Measurements from ENCODE around the gene FASTKD2.

Gene FASTKD2

DNA sequence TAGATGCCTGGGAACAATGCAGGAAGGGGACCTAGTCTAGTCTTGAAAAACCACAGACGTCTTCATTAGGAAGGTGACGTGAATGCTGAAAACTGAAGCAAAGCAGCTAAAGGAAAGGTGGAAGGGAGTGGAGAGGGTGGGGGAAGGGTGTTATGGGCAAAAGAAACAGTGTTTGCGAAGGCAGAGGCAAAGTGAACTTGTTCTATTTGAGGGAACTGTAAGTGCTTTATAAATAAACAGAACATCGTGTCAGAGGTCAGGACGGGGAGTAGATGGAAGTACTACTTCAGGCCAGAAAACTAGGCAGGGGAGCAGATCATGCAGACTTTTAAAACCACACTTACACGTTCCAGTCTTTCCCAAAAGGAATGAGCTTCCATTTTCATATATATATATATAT, 57.8 kb downstream of the FASTKD2 start:
- Histone ChIP-seq H3K9ac (ENCODE audit: low read depth, low read length) (no peak overlapping the region), H3K36me3 (ENCODE audit: control insufficient read depth, insufficient read depth, low read length) (no peaks in the 10 kb centered on the region), H3K4me3 (ENCODE audit: low read depth, low read length) (no peak overlapping the region), H3K9me3 (ENCODE audit: control insufficient read depth, insufficient read depth, low read length) (no peaks in the 10 kb centered on the region), H3K4me1 (ENCODE audit: control insufficient read depth, insufficient read depth, low read length) (peaks cover 3% of the 10 kb centered on the region), H3K27me3 (ENCODE audit: control insufficient read depth, insufficient read depth, low read length) (no peaks in the 10 kb centered on the region)

DNA sequence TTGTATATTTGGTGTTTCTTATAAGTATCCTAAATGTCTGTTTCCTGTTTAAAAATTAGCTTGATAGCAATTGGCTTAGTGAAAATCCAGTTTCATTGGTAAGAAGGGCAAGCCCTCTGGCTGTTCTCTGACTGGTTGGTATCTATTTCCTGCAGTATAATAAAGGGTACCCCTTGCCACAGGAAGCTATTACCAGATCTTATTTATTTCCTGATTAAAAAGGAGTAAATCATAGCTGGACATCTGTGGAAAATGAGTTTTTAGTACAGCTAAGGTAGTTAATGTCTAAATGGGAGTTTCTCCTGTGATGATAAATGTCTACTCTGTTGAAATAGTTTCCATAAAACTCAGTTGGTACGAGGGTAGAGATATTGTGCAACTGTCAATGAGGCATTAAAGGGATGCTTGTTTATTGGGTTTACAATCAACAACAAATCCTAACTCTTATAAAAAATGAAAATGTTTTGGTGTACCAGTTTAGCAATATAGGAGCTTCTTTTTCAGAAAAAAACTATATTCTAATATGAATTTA, 58.7 kb downstream of the FASTKD2 start:
- Histone ChIP-seq H3K4me1 (ENCODE audit: control insufficient read depth, insufficient read depth, low read length) (no peaks in the 10 kb centered on the region), H3K36me3 (ENCODE audit: control insufficient read depth, insufficient read depth, low read length) (no peaks in the 10 kb centered on the region), H3K4me3 (ENCODE audit: low read depth, low read length) (no peak overlapping the region), H3K9ac (ENCODE audit: low read depth, low read length) (no peak overlapping the region), H3K9me3 (ENCODE audit: control insufficient read depth, insufficient read depth, low read length) (no peaks in the 10 kb centered on the region), H3K27me3 (ENCODE audit: control insufficient read depth, insufficient read depth, low read length) (no peaks in the 10 kb centered on the region)

DNA sequence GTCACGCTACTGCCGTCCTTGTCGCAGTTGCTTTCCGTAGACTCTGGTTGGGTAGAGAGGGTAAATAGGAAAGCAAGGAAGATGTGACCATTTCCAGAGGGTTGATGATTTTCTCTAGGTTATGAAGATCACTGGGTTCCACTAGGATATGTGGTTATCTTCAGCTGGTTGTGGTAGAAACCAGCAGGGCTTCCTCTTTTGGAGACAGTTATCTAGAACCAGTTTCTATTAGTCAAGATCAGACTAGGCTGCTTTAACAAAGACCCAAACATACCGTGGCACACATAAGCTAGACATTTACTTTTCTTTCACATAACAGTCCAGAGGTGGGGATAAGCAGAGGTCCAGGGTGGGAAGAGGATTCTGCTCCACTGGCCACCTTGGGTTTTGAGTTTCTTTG, 59.6 kb downstream of the FASTKD2 start:
- no peaks in the 10 kb centered on the region for H3K4me1 ChIP-seq (ENCODE audit: control insufficient read depth, insufficient read depth, low read length)
- H3K9ac ChIP-seq (ENCODE audit: low read depth, low read length) = no peak overlapping the region
- no peak overlapping the region for H3K4me3 ChIP-seq (ENCODE audit: low read depth, low read length)
- no peaks in the 10 kb centered on the region for H3K9me3 ChIP-seq (ENCODE audit: control insufficient read depth, insufficient read depth, low read length)
- H3K36me3 ChIP-seq (ENCODE audit: control insufficient read depth, insufficient read depth, low read length) = no peaks in the 10 kb centered on the region
- H3K27me3 ChIP-seq (ENCODE audit: control insufficient read depth, insufficient read depth, low read length) = no peaks in the 10 kb centered on the region

DNA sequence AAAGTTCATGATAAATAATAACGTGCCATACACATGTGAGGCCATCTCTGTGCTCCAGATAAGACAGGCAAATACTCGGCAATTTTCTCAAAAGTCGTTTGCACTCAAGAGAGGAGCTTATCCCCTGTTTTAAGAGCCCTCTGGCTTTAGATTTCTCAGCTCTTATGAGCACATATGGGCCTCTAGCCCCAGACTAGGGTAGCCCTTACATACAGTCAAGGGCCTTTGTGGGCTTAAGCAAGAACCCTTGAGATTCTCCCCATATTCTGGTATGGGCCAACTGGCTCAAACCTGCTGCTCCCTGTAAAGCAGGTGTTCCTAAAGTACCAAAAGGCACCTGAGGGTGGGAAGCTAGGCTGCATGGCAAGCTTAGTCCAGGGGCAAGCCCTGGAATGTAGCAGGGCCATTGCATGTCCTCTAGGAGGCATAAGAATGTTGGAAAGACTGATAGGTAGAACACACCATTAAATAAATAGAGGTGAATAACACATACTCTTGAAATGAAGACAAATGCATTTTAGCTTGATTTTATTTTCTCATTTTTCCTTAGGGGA, 66.1 kb downstream of the FASTKD2 start:
- Histone ChIP-seq H3K9ac (ENCODE audit: low read depth, low read length) (no peak overlapping the region), H3K9me3 (ENCODE audit: control insufficient read depth, insufficient read depth, low read length) (peaks cover 6% of the 10 kb centered on the region), H3K27me3 (ENCODE audit: control insufficient read depth, insufficient read depth, low read length) (no peaks in the 10 kb centered on the region), H3K4me3 (ENCODE audit: low read depth, low read length) (no peak overlapping the region), H3K36me3 (ENCODE audit: control insufficient read depth, insufficient read depth, low read length) (no peaks in the 10 kb centered on the region), H3K4me1 (ENCODE audit: control insufficient read depth, insufficient read depth, low read length) (no peaks in the 10 kb centered on the region)

DNA sequence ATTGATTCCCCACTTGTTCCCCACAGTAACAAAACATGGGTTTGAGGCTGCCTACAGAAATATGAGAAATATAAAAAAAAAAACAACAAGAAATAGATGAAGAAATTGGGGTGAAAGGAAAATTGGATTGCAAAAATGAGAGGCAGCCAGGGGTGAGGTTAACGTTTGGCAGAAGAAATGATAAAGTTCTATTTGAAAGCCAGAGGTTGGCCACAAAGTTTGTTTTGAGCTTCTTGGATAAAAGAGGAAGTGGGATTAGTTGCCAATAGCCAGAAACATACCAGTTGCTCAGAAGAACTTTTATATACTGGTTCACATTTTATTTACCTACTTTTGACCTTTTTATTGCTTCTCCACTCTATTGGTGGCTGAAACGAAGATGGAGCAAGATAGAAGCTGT, 67.5 kb downstream of the FASTKD2 start:
- Histone ChIP-seq H3K9ac (ENCODE audit: low read depth, low read length) (no peak overlapping the region), H3K27me3 (ENCODE audit: control insufficient read depth, insufficient read depth, low read length) (no peaks in the 10 kb centered on the region), H3K36me3 (ENCODE audit: control insufficient read depth, insufficient read depth, low read length) (no peaks in the 10 kb centered on the region), H3K4me1 (ENCODE audit: control insufficient read depth, insufficient read depth, low read length) (no peaks in the 10 kb centered on the region), H3K9me3 (ENCODE audit: control insufficient read depth, insufficient read depth, low read length) (peaks cover 6% of the 10 kb centered on the region), H3K4me3 (ENCODE audit: low read depth, low read length) (no peak overlapping the region)

DNA sequence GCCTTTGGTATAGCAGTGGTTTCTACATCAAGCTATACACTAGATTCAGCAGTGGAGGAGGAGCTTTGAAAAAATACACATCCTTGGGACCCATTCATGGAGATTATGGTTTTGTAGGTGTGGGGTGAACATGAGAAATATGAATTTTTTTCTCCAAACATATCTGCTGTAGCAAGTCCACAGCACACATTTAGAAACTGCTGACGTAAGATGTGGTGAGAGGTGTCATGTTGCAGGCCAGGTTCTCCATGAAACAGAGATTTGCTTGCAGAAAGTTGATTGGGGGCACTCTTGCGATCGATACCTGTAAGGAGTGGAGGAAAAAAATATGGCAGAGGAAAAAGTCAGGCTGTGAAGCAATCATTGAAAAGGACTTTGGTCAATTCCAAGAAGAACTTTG, 67.9 kb downstream of the FASTKD2 start:
- Histone ChIP-seq H3K4me1 (ENCODE audit: control insufficient read depth, insufficient read depth, low read length) (no peaks in the 10 kb centered on the region), H3K9me3 (ENCODE audit: control insufficient read depth, insufficient read depth, low read length) (peaks cover 6% of the 10 kb centered on the region), H3K27me3 (ENCODE audit: control insufficient read depth, insufficient read depth, low read length) (no peaks in the 10 kb centered on the region), H3K4me3 (ENCODE audit: low read depth, low read length) (no peak overlapping the region), H3K36me3 (ENCODE audit: control insufficient read depth, insufficient read depth, low read length) (no peaks in the 10 kb centered on the region), H3K9ac (ENCODE audit: low read depth, low read length) (no peak overlapping the region)

DNA sequence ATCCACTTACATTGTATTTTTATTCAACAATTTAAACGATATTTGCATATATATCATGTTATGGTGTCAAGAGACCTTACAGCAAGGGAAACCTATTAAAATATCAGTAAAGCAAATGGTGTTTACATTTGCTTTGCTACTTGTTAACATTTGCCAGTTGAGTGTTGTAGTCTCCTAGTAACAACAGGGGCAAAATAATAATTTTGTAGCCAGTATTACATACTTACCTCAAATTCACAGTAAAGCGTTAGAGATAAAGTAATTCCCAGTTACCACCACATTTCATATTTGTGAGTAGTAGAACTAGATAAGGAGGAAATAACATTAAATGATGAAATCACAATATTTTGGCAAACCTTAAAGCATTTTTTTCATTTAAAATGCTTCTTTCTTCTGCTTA, 71.3 kb downstream of the FASTKD2 start:
- Histone ChIP-seq H3K4me1 (ENCODE audit: control insufficient read depth, insufficient read depth, low read length) (peaks cover 6% of the 10 kb centered on the region), H3K36me3 (ENCODE audit: control insufficient read depth, insufficient read depth, low read length) (no peaks in the 10 kb centered on the region), H3K4me3 (ENCODE audit: low read depth, low read length) (no peak overlapping the region), H3K27me3 (ENCODE audit: control insufficient read depth, insufficient read depth, low read length) (no peaks in the 10 kb centered on the region), H3K9ac (ENCODE audit: low read depth, low read length) (no peak overlapping the region), H3K9me3 (ENCODE audit: control insufficient read depth, insufficient read depth, low read length) (peaks cover 6% of the 10 kb centered on the region)

DNA sequence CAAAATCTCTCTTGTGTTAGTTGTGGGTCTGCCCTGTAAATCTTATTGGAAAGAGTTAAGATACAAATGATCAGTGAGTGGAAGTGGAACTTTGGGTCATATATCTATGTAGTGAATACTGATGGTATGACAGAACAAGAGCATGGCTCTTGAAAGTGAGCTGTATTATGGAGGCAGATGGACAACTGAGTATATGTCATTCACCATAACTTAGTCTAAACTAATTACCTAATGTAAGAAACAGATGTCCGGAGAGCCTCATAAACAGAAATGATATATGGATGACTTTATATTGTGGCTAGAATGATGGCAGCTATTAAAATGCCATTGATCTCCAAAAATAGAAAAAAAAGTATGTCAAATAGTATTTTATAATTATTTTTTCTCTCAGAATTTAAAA, 72.4 kb downstream of the FASTKD2 start:
- Histone ChIP-seq H3K4me3 (ENCODE audit: low read depth, low read length) (no peak overlapping the region), H3K4me1 (ENCODE audit: control insufficient read depth, insufficient read depth, low read length) (peaks cover 6% of the 10 kb centered on the region), H3K9ac (ENCODE audit: low read depth, low read length) (no peak overlapping the region), H3K36me3 (ENCODE audit: control insufficient read depth, insufficient read depth, low read length) (no peaks in the 10 kb centered on the region), H3K27me3 (ENCODE audit: control insufficient read depth, insufficient read depth, low read length) (no peaks in the 10 kb centered on the region), H3K9me3 (ENCODE audit: control insufficient read depth, insufficient read depth, low read length) (peaks cover 6% of the 10 kb centered on the region)

DNA sequence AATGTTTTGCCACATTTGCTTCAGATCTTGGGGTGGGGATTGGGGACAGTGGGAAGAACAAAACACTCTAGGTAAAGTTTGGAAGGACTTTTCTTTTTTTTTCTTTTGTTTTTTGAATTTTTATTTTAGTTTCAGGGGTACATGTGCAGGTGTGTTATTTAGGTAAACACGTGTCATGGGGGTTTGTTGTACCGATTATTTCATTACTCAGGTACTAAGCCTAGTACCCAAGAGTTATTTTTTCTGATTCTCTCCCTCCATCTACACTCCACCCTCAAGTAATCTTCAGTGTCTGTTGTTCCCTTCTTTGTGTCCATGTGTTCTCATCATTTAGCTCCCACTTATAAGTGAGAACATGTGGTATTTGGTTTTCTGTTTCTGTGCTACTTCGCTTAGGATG, 73.3 kb downstream of the FASTKD2 start:
- H3K9ac ChIP-seq (ENCODE audit: low read depth, low read length) = no peak overlapping the region
- H3K4me3 ChIP-seq (ENCODE audit: low read depth, low read length) = no peak overlapping the region
- H3K27me3 ChIP-seq (ENCODE audit: control insufficient read depth, insufficient read depth, low read length) = no peaks in the 10 kb centered on the region
- no peaks in the 10 kb centered on the region for H3K36me3 ChIP-seq (ENCODE audit: control insufficient read depth, insufficient read depth, low read length)
- peaks cover 6% of the 10 kb centered on the region for H3K4me1 ChIP-seq (ENCODE audit: control insufficient read depth, insufficient read depth, low read length)
- H3K9me3 ChIP-seq (ENCODE audit: control insufficient read depth, insufficient read depth, low read length) = peaks cover 2% of the 10 kb centered on the region

DNA sequence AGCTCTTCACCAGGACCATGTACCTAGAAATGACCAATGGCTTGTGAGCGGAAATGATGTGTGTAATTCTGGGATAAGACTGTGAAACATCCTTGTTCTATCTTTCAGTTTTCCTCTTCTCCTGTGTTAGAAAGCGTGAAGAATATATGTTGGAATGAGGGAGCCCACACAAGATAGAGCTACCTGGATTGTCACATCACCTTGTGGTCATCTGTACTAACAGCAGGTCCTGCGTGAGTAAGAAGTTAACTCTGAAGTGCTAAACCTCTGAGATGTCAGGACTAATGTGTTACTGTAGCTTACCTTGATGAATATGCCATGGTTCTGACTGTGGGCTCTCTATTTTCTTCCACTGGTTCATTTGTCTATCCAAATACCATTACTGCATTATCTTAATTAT, 75.6 kb downstream of the FASTKD2 start:
- Histone ChIP-seq H3K9me3 (ENCODE audit: control insufficient read depth, insufficient read depth, low read length) (no peaks in the 10 kb centered on the region), H3K4me1 (ENCODE audit: control insufficient read depth, insufficient read depth, low read length) (peaks cover 6% of the 10 kb centered on the region), H3K9ac (ENCODE audit: low read depth, low read length) (no peak overlapping the region), H3K27me3 (ENCODE audit: control insufficient read depth, insufficient read depth, low read length) (no peaks in the 10 kb centered on the region), H3K36me3 (ENCODE audit: control insufficient read depth, insufficient read depth, low read length) (no peaks in the 10 kb centered on the region), H3K4me3 (ENCODE audit: low read depth, low read length) (no peak overlapping the region)
